Measurements from ENCODE around the gene ZNF106. TPM values are rescaled to one million over a fixed set of nuclear protein-coding genes. Genes with fewer than 3 reads are reported as not detected.

Gene ZNF106
- total RNA-seq, 2 donors from 2014 or later = 58.5 to 62.8 TPM

DNA sequence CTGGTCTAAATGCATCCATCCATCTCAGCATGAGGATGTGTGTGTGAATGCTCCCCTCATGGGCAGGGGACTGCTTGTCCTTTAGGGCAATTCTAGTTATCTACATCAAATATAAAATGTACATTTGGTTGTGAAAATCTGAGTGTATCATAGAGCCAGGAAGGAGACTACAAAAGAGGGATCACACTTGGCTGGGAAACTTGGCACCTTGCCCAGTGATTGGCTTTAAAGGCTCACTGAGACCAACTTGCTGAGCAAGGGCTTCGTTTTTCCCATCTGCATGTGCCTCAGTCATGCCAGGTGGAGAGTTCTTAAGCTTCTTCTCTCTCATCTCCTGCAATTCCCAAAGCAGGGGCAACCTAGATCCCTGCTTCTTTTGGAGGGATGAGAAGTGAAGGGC, 126.4 kb downstream of the ZNF106 start:
- no peak for ATAC-seq

GRCh38 chr15:42363942-42364341, 127.0 kb downstream of the ZNF106 start:
- no peak for ATAC-seq
- H3K9me3 Mint-ChIP-seq = no peaks in the 10 kb centered on the region

More for the DNA sequence above, 126.4 kb downstream of the ZNF106 start:
- Mint-ChIP-seq H3K36me3 (no peaks in the 10 kb centered on the region), H3K27ac (no peak overlapping the region), H3K9me3 (no peaks in the 10 kb centered on the region)
- no peak for DNase-seq (ENCODE audit: low spot score in 2 of 2)

GRCh38 chr15:42363487-42363886, 127.5 kb downstream of the ZNF106 start:
- ATAC-seq = no peak
- no peaks in the 10 kb centered on the region for H3K36me3 Mint-ChIP-seq
- H3K27ac Mint-ChIP-seq = no peak overlapping the region

More at GRCh38 chr15:42363942-42364341, 127.0 kb downstream of the ZNF106 start:
- no peak for DNase-seq (ENCODE audit: low spot score in 2 of 2)
- Mint-ChIP-seq H3K27ac (no peak overlapping the region), H3K36me3 (no peaks in the 10 kb centered on the region)

More at GRCh38 chr15:42363487-42363886, 127.5 kb downstream of the ZNF106 start:
- H3K9me3 Mint-ChIP-seq = no peaks in the 10 kb centered on the region
- DNase-seq (ENCODE audit: low spot score in 2 of 2) = no peak

Other genes with a start within 250 kb of the ZNF106 start
- gene GANC, start 217.9 kb downstream of the ZNF106 start, total RNA-seq = 10 to 100 TPM; 25.0 to 32.4 TPM
- gene TMEM87A, start 217.7 kb downstream of the ZNF106 start, total RNA-seq = 10 to 100 TPM; 35.9 to 45.2 TPM
- gene CAPN3, start 131.6 kb downstream of the ZNF106 start, total RNA-seq = 1 to 10 TPM; 1.0 to 4.3 TPM
- 10 to 100 TPM; 66.7 to 68.6 TPM for gene SNAP23, start 4.5 kb upstream of the ZNF106 start, total RNA-seq
- gene LRRC57, start 57.7 kb upstream of the ZNF106 start, total RNA-seq = 10 to 100 TPM; 16.1 to 29.6 TPM
- gene HAUS2, start 57.7 kb upstream of the ZNF106 start, total RNA-seq = 10 to 100 TPM; 37.2 to 87.9 TPM
- 1 to 10 TPM; 6.5 to 7.4 TPM for gene STARD9, start 84.5 kb upstream of the ZNF106 start, total RNA-seq
- 10 to 100 TPM; 17.5 to 27.0 TPM for gene CDAN1, start 246.0 kb upstream of the ZNF106 start, total RNA-seq

All from activated naive CD4-positive, alpha-beta T cell treated with anti-CD3 and anti-CD28 coated beads, Interleukin-2, amount 50 U/mL, for 72 hours (primary cell).